HG02623 (cell line): ENCODE results near the gene CIBAR2.

Experiments
- ATAC-seq: cut with Tn5 transposase; IDR thresholded peaks from one replicate; pipeline ENCODE4 v1.9.1; 2021; ENCODE audit warnings: moderate library complexity; ENCODE audit not compliant: unreplicated experiment

Gene CIBAR2

GRCh38 chr16:85083051-85083639 is 29.1 kb downstream of the CIBAR2 start:
- ATAC-seq: no peak

- no peak for ATAC-seq
These were observed 29.9 kb downstream of the CIBAR2 start for GRCh38 chr16:85082173-85083050.

DNA sequence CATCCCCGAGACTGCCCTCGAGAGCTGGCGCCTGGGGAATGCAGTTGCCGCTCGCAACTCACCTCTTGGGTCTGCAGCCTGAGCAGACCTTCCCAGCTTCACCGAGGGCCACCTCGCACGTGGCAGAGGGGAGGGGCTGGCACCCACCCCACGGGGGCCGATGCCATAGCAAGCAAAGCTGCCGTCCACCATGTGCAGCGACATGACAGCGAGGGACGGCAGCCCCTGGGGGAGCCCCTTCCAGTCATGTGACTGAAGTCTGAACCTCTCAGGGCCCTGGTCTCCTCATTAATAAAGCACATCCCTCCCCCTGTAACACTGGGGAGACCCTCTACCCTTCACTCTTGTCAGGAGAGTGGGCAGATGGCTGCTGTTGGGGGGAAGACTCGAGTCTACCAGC is 30.5 kb downstream of the CIBAR2 start:
- no peak for ATAC-seq

DNA sequence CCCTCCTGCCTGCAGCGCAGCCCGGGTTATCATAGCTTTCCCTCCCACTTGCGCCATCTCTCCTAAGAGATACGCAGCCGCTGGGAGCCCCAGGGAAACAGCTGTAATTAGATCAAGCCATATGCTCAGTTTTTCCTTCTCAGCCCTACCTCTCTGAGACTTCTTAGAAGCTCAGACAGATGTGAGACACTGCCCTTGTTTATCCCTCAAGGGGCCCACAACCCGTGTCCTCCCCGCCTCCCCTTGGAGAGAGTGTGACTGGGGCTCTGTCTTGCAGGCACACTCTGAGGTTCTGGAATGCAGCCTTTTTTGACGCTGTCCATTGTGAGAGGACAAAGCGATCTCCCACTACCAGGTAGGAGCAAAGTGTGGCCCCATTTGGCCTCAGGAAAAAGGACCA is 31.2 kb downstream of the CIBAR2 start:
- ATAC-seq: no peak

DNA sequence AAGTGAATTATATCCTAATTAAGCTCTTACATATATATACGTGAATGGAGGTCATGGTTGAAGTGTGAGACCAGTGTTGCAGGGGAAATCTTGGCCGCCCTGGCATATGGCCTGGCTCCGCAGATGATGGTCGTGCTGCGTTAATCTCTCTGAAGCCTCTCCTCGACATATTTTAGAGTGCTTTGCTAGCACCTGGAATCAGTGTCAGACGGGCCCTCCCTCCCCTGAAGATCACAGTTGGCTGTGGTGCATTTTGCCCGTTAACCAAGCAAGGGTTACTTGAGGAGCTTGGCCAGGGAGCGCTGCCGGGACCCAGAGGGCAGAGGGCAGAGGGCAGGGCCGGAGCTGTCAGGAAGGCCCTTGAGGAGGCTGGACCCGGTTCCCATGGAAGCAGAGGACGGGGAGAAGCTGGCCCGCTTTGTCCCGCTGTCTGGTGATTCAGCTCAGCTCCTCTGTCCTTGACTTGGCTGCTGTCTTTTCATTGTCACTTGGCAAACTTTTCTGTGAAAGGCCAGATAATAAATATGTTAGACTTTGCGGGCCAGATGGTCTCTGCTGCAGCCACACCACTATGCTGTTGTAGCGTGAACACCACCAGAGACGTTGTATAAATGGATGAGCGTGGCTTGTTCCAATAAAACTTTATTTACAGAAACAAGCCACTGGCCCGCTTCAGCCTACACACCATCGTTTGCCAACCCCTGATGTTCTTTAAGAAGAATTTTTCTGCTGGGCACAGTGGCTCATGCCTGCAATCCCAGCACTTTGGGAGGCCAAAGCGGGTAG is 32.3 kb downstream of the CIBAR2 start:
- no peak for ATAC-seq

DNA sequence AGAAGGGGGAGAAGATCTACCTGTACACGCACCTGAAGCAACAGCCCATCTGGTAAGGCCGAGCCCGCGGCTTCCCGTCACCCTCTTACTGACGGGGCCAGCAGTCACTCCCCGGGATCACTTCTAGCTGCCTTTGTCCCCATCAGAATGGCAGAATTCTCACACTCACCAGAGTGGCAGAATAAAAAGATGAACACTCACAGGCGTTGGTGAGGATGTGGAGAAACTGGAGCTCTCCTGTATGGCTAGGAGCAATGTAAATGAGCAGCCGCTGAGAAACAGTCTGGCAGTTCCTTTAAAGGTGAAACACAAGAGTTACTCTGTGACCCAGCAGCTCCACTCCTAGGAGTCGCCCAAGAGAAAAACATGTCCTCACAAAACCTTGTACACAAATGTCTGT is 33.3 kb downstream of the CIBAR2 start:
- ATAC-seq: no peak

- no peak for ATAC-seq
These were observed 34.0 kb downstream of the CIBAR2 start for GRCh38 chr16:85078226-85078625.

DNA sequence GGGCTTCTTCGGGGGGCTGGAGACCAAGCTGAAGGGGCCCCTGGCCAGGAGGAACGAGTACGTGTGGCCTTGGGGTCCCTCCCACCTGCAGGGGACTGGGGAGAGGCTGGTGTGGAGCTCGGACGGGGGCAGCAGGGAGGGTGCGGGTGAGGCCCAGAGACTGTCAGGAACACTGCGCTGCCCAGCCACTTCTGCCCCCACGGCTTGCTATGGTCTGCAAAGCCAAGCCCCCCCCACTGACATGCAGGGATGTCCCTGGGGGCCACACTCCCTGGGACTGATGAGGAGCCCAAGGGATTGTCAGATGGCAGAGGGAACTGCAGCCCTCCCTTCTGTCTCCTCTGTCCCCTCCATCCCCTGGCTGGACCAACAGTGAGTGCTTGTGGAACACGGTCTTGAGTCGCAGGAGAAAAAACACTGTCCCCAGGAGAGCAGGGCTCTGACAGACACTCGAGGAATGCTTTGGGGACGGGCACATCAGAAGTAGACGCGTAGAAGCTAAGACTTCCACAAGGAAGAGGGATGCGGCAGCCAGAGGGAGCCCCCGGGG is 34.6 kb downstream of the CIBAR2 start:
- ATAC-seq: no peak

DNA sequence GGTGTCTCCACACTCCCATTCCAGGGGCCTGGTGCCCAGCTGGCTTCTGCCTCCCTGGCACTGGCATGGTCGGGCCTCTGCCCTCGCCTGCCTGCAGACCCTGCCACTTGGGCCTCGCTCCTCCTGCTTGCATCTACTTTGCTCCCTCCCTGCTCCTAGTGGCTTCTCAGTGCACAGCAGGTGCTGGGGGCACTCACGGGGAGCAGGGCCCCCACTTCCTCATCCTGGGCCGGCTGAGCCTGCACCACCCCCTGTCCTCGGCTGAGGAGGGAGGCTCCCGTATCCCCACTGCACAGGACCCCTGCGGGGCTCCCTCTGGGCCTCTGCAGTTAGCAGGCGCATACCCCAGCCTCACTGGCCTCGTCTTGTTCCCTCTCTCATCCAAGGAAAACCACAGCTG is 35.2 kb downstream of the CIBAR2 start:
- ATAC-seq: no peak

DNA sequence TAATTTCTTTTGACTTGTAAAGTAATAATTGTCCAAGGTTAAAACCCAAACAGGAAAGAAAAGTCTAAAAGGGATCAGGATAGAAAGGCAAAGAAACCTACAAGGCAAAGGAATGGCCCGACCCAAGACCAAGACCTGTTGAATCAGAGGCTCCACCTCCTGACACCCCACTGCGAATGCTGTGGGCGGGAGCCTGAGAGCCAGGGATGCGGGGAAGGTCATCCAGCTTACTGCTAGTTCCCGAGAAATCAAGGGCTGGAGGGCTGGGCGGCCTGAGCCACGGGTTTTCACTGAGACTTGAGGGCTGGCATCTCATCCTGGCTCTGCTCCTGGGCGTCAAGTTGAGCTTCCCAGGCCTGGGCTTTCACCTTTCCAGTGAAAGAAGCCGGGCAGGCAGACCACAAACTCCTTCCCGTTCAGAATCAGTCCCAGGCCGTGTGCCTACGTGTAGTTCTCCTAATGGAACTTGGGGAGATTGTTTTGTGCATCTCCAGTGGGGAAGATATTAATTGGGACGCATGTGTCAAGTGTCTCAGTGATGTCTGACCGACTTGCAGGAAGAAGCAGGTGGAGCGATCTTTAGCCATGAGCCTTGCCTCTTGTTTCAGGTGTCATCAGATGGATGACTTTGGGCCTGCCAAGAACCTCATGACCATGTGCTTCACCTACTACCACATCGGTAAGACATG is 36.9 kb downstream of the CIBAR2 start:
- no peak for ATAC-seq

DNA sequence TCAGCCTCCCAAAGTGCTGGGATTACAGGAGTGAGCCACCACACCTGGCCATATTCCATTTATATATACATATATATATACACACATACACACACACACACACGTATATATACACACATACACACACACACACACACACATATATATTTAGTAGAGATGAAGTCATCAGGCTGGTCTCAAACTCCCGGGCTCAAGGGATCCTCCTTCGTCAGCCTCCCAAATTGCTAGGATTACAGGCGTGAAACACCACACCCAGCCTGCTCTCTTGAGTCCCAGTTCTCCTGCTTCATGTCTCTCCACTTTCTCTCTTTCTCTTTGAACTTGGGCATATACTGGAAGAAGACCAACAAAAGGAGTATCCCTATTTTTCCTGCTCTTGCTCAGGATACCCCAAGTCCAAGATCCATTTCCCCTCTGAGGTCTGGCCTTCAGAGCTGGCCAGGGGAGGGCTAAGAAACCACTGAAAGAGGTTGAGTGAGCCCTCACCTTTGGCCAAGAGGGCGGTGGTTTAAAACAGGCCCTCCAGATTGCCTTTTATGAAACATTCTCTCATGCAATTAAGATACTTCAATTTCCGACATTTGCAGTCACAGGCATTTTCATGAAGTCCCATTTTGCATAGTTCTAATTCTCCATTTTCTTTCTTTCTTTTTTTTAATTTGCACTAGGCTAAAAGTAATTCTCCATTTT is 37.9 kb downstream of the CIBAR2 start:
- ATAC-seq: no peak

DNA sequence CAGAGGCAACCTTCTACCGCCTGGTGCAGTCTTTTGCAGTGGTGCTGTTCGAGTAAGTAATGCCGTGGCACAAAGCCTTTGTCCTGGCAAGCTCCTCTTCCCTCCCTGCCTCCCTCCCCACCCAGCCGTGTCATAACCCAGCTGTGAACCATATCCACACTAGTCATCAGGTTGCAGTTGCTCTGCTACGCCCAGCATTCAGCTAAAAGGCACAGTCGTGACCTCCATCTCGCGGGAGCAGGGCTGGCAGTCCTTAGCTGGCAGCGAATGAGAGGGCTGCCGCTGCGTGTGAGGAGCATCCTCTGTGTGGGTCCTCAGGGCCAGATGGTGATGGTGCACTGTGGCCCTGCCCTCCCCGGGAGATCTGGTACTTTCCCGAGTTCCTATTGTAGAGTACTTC is 39.3 kb downstream of the CIBAR2 start:
- ATAC-seq: no peak

DNA sequence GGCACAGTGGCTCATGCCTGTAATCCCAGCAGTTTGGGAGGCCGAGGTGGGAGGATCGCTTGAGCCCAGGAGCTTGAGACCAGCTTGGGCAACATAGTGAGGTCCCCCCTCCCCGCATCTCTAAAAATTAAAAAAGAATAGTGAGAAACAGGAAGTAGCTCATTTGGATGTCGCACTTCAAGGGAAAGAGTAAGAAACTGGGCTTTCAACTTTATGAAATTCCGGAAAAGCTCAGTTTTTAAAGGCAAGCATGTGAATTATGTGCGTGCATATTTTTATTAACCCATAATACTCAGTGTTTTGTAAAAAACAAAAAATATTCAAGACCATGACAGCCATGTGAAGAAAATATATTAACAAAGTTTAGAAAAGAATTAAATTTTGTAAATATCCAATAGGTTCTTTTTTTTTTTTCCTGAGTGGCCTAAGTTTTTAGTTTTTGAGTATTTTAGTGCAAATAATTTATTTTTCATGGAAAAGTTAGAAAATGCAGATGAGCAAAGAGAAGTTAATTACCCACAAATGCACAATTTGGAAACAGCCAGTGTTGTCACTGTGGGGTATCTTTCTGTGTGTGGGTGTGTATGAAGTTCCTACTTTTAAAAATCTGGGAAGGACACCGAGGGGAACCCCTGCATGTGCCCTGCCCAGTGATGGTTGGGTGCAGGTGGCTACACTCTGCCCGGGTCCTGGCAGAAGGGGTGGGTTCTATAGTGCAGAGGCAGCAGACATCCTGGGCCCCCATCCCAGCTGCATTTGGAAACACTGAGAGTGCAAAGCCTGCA is 40.0 kb downstream of the CIBAR2 start:
- no peak for ATAC-seq

- ATAC-seq: no peak
These were observed 43.1 kb downstream of the CIBAR2 start for GRCh38 chr16:85069171-85069570.

DNA sequence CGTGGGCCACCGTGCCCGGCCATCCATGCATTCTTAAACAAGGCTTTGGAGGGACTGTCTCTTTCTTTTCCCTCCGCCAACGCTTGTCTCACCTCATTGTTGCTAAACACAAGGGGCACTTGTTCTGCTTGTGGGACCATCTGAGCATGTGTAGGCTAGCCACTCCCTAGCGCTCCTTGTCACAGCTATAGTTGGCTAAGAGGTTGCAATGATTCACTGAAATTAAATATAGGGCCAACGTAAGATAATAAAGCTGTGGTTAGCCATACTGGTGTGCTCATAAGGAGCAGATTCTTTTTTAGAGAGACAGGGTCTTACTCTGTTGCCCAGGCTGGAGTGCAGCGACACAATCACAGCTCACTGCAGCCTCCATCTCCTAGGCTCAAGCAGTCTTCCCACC is 43.5 kb downstream of the CIBAR2 start:
- no peak for ATAC-seq

DNA sequence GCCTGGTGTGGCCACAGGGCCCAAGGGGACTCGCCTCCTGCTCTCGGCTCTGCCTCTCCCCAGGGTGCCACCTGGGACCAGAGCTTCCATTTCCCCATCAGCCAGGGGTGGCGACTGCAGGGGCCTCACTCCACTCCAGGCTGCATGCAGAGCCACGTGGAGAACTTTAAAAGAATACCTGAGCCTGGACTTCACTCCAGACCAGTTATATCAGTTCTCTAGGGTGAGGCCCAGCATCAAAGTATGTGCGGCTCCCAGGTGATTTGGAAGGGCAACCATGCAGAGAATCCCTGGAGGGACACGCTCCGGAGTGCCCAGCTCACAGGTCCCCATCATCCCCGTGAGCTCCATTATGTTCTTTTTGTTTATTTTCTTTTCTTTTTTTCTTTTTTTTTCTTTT is 44.8 kb downstream of the CIBAR2 start:
- no peak for ATAC-seq

GRCh38 chr16:85067024-85067423 is 45.2 kb downstream of the CIBAR2 start:
- no peak for ATAC-seq

DNA sequence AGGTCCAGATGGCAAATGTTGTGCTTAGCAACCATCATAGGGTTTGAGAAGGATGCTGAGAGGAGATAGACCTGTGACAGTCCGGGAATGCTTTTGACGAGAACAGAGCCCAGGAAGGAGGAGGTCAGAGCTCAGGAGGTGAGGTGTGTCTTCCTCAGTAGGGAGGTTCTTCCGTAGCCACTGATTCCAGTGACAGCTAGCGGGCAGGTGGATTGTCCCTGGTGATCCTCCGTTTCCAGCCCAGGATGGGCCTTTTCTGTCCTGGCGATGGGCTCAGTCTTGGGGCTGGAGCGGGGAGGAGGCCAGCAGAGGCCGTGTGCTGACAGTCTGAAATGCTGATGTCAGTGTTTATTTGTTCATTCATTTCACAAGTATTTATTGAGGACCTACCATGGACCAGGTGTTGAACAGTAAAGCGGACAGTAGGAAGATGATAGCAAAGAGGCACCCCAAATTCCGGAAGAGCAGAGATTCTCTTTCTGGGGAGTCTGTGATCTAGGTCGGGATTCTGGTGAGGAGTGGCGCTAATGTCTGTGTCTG is 45.9 kb downstream of the CIBAR2 start:
- ATAC-seq: no peak

DNA sequence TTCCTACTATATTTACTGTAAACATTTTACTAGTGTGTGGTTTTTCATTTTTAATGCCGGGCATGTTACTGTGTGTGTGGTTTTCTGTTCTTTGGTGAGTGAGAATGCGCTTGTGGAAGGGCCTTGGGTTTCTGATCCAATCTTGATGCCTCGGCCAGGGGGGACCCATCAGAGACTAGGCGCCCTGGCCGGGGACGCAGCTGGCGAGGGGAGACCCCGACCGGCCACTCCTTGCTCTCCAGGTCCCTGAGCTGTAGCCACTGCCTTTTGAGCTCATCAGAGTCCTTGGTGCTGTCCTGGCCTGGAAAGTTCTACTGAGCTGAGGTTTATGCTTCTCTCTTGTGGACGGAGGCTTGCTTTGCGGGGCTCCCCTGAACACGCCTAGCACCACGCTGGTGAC is 47.2 kb downstream of the CIBAR2 start:
- no peak for ATAC-seq
